AG09319 (cell line): ENCODE results near the gene SLC17A9.

ENCODE experiments used
- DNase-seq: peaks from one replicate; pipeline ENCODE4 v3.0.0-alpha.2; 2010; ENCODE audit warnings: low read depth; ENCODE audit errors: extremely low read depth
- CTCF ChIP-seq: IDR thresholded peaks from 2 replicates; pipeline ENCODE4 v1.5.1; 2011; ENCODE audit warnings: low read depth, mild to moderate bottlenecking, inconsistent platforms, low read length, moderate library complexity

The SLC17A9 gene

DNA sequence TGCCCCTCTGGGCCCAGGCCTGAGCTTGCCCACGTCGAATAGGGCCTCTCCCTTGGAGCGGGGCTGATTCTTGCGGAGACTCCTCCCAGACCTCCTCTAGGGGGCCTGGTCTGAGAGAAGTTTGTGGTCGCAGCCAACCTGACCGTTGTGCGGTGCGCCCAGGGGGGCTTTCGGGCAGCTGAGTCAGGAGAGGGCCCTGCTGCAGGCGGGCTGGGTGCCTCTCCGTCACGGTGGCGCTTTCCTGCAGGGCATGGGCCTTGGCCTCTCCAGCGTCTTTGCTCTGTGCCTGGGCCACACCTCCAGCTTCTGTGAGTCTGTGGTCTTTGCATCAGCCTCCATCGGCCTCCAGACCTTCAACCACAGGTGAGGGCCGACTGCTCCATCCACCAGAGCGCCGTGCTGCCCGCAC, 12.9 kb downstream of the SLC17A9 start:
- DNase-seq, result no peak
- TF ChIP-seq CTCF, result no peak

- no peak for DNase-seq
Measured at GRCh38 chr20:62966212-62967148, 14.0 kb downstream of the SLC17A9 start.

DNA sequence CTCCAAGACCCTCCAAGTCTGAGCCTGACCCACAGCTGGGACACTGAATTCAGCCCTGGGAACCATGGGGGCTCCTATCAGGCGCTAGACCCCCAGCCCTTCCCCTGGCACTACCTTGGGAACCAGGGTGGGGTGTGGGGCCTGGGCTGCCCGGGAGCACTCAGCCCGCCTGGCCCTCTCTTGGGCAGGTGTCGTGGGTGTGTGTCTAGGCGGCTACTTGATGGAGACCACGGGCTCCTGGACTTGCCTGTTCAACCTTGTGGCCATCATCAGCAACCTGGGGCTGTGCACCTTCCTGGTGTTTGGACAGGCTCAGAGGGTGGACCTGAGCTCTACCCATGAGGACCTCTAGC, 14.6 kb downstream of the SLC17A9 start:
- no peak for TF ChIP-seq CTCF
- DNase-seq, result no peak

More at GRCh38 chr20:62966212-62967148, 14.0 kb downstream of the SLC17A9 start:
- TF ChIP-seq CTCF, result no peak

DNA sequence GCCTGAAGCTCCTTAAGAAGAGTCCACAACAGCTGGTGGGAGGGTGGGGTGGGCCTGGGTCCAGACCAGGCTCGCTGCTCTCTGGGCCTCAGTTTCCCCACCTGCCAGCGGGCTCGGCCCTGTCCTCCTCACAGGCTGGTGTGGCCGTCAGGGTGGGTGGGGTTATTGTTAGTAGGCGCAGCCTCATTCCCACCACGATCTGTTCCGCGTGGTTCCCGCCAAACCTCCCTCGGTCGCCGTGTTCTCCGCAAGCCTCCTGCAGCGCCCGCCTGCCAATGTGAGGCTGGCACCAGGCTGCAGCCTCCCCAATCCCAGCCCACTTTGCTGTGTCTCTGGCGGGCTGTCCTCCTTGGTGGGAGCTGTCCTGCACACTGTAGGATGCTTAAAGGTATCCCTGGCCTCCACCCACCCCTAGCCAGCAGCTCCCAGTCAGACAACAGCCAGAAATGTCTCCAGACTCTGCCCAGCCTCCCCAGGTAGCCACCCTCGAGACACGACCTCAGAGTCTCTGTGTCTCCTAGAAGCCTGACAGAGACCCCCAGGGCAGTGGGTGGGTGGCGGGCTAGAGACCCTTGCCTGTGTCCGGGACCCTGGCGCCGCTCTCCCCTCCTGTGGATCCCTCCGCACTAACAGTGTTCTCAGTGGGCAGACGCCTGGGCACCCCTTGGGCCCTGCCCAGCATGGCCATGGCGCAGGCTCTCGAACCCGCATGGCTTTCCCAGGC, 15.3 kb downstream of the SLC17A9 start:
- no peak for DNase-seq
- TF ChIP-seq CTCF, result no peak

DNA sequence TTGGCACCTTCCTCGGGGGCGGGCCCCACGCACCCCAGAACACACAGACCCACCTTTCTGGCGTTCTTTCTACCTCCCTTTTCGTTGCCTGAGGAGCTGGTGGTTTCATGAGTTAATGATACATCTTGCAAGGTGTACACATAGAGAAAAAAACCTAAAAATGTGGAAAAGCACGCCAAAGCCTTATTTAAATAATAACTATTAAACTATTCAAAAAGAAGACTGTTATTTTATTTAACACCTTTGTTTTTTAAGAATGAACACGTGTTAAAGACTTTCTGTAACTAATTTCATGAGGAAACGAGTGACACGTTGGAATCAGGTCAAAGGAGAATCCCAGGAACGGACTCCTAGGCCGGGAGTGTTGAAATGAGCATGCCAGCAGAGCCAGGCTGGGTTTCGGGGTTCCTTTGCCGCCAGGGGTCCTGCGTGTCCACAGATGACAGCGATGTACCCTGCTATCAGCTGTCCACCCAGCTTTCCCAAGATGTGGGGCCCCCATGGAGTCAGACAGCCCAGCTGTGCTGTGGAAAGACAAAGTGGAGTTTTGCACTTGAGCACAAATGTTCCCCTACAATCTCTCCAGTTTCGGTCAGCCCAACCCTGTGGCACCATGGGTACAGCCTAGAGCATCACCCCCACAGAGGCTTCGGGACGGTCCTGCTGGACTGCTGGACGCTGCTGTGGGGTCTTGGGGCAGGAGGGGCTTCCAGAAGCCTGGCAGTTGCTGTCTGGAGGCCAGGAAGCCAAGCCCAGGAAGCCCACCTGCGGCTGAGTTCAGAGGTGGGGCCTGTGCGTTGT, 16.1 kb downstream of the SLC17A9 start:
- no peak for DNase-seq
- no peak for TF ChIP-seq CTCF

DNA sequence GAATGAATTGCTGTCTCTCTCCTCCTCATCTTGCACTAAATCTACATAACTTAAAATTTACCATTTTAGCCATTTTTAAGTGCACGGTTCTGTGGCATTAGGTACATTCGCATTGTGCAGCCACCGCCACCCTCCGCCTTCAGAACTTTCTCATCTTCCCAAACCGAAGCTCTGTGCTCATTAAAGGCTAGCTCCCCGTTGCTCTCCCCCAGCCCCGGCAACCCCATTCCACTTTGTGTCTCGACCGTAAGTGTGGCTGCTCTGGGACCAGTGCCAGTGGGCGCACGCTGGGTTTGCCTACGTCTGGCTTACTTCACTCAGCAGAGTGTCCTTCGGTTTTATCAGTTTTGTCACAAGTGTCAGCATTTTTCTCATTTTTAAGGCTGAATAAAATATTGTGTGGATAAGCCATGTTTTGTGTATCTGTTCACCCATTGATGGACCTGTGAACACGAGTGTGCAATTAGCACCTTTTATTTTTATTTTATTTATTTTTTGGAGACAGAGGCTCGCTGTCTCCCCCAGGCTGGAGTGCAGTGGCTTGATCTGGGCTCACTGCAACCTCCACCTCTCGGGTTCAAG, 16.8 kb downstream of the SLC17A9 start:
- no peak for DNase-seq
- TF ChIP-seq CTCF, result no peak
